Measurements from ENCODE around the gene HOXB2. TPM values are rescaled to one million over a fixed set of nuclear protein-coding genes. Genes with fewer than 3 reads are reported as not detected.

HOXB2 gene
- total RNA-seq, 1 donor from 2014 or later, result 55.3 TPM

DNA sequence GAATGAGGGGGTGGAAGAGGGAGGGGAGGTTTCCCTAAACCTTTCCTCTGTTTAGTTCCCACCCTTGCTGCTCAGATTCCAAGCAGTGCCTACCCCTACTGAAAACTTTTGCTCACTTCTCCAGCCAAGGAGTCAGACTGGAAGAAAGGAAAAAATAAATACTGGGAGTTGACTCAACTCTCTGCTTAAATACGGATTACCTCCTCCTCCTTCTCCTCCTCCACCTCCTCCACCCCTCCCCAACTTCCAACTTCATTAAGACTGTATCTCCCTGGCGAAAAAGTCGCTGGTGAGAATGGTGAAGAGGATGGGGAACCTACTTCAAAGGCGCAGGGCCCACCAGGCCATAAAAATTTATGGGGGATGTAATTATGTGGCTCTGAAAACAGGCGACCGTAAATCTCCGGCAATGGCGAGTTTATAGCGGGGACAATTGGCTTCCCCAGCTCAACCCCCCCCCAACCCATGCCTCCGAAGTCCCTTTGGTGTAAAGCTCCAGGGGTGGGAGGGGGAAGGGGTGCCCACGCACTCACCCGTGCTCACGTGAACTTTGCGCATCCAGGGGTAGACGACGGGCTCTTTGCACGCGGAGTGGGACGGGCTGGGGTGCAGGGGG, 32.5 kb upstream of the HOXB2 start:
- TF ChIP-seq, protein P1, sequence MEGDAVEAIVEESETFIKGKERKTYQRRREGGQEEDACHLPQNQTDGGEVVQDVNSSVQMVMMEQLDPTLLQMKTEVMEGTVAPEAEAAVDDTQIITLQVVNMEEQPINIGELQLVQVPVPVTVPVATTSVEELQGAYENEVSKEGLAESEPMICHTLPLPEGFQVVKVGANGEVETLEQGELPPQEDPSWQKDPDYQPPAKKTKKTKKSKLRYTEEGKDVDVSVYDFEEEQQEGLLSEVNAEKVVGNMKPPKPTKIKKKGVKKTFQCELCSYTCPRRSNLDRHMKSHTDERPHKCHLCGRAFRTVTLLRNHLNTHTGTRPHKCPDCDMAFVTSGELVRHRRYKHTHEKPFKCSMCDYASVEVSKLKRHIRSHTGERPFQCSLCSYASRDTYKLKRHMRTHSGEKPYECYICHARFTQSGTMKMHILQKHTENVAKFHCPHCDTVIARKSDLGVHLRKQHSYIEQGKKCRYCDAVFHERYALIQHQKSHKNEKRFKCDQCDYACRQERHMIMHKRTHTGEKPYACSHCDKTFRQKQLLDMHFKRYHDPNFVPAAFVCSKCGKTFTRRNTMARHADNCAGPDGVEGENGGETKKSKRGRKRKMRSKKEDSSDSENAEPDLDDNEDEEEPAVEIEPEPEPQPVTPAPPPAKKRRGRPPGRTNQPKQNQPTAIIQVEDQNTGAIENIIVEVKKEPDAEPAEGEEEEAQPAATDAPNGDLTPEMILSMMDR (IDR thresholded peaks at IDR 0.05), result no peak
- peaks cover 4 to 47% of the 10 kb centered on the region in 2 donors for H3K4me1 ChIP-seq
- no peaks in the 10 kb centered on the region for H3K9me3 ChIP-seq
- H3K36me3 ChIP-seq, result no peaks in the 10 kb centered on the region
- H3K27ac ChIP-seq, result peak overlapping the region; percentile 93 to 97
- H3K4me3 ChIP-seq, result peak overlapping the region; percentile 75 to 77
- H3K27me3 ChIP-seq, result no peaks in the 10 kb centered on the region
- intact Hi-C loops (cut with DNase I), result loop anchor here (1.0 kb wide), 1 partner anchor 33 kb away; no protein-coding TSS in a partner anchor
- DNase-seq (ENCODE audit: low spot score in 2 of 2), result no peak

DNA sequence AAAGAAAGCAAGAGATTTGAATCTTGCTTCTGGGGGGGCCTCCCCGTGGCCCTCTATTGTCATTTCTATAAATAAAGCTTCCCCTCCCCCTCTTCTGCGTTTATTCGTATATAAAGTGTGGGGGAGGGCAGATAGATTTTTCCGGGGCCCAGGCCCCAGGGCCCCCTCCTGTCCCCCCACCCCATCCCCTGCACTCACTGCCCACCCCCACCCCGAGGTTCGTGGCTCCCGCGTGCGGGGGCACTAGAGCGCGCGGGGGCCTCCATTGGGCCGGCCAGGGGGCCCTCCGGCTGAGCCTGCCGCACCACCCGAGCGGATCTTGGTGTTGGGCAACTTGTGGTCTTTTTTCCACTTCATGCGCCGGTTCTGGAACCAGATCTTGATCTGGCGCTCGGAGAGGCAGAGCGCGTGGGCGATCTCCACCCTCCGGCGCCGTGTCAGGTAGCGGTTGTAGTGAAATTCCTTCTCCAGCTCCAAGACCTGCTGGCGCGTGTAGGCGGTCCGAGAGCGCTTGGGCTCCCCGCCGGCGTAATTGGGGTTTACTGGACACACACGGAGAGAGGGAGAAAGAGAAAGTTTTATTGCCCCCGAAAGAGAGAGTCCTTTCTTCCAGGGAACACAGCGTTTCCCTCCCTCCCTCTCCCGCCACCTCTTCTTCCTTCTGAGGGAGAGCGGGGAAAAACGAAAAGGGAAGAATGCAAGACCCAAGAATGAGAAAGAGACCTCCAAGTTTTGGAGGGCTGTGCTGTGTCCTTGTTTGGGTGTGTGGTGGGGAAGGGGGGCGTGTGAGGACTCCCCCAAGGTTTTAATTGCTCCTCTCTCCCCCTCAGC, 31.8 kb upstream of the HOXB2 start:
- intact Hi-C loops (cut with DNase I), result loop anchor here (1.0 kb wide), 1 partner anchor 32 kb away; no protein-coding TSS in a partner anchor
- H3K27me3 ChIP-seq, result no peaks in the 10 kb centered on the region
- peak overlapping the region; percentile 75 to 77 for H3K4me3 ChIP-seq
- peak overlapping the region; percentile 93 to 97 for H3K27ac ChIP-seq
- DNase-seq (ENCODE audit: low spot score in 2 of 2), result peak in 1 of 2 donors; percentile 84
- no peaks in the 10 kb centered on the region for H3K9me3 ChIP-seq
- TF ChIP-seq, protein P1 (IDR thresholded peaks at IDR 0.05), result no peak
- peaks cover 4 to 55% of the 10 kb centered on the region in 2 donors for H3K4me1 ChIP-seq
- no peaks in the 10 kb centered on the region for H3K36me3 ChIP-seq

DNA sequence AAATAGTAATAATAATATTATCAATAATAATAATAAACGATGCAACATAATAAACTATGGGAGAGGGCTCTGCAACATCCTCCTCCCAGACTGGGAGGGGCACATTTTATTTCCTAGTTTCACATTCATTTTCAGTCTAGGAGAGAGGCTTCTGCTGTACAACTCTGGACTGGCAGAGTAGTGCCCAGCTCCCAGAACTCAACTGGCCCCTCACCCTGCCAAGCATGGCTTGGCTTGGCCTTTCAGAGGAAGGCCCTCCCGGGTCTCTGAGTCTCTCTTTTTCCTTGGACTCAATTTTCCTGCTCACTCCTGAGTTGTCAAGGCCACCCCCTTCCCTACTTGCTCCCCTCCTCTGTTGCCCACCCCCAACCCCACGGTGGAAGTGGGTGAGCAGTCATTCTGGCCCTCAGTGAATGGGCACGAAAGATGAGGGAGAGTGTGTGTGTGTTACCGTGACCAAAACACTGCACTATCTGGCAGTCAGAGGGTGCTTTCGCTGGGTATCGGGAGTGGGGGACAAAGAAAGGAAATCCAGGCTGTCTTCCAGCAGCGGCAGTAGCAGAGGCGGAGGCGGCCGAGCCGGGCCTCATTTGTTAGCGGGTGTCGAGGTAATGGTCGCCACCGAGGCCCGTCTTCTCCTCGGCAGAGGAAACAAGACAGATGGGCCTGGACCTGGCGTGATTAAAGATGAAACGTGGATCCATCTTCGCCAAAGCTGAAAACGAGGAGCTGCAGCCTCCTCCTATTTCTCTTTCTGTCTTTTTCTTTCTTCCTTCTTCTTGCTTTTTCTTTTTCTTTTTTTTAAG, 31.0 kb upstream of the HOXB2 start:
- TF ChIP-seq, protein P1 (IDR thresholded peaks at IDR 0.05), result no peak
- no peaks in the 10 kb centered on the region for H3K36me3 ChIP-seq
- H3K27me3 ChIP-seq, result no peaks in the 10 kb centered on the region
- DNase-seq (ENCODE audit: low spot score in 2 of 2), result no peak
- peak overlapping the region; percentile 93 to 97 for H3K27ac ChIP-seq
- H3K9me3 ChIP-seq, result no peaks in the 10 kb centered on the region
- H3K4me1 ChIP-seq, result peaks cover 4 to 59% of the 10 kb centered on the region in 2 donors
- peak overlapping the region; percentile 75 to 77 for H3K4me3 ChIP-seq
- intact Hi-C loops (cut with DNase I), result no loop called here

DNA sequence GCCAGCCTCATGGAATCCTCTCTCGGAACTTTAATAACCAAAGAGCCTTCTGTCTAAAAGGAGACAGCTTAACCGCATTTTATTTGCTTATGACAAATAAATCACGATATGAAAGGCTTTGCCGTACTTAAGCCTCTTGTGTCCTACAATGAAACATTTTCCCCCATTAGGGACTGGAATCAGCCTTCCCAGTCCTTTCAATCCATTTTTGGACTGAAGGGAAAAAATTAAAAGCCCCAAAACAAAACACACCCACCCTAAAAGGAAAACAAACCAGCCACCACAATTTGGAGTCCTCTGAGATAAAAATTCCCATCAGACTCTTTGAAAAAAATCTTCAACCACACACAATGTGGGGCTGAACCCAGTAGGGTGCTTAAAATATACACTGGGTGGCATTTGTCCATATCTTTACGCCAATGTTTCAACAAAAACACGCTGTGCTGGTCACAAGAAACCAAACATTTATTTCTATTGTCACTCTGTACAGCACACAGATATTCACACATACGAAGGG, 30.2 kb upstream of the HOXB2 start:
- Histone ChIP-seq H3K4me1 (peaks cover 4 to 65% of the 10 kb centered on the region in 2 donors), H3K27me3 (no peaks in the 10 kb centered on the region), H3K36me3 (no peaks in the 10 kb centered on the region), H3K27ac (peak overlapping the region; percentile 93 to 97), H3K4me3 (peak overlapping the region; percentile 15 to 75), H3K9me3 (no peaks in the 10 kb centered on the region)
- TF ChIP-seq, protein P1 (IDR thresholded peaks at IDR 0.05), result no peak
- intact Hi-C loops (cut with DNase I), result no loop called here
- no peak for DNase-seq (ENCODE audit: low spot score in 2 of 2)

DNA sequence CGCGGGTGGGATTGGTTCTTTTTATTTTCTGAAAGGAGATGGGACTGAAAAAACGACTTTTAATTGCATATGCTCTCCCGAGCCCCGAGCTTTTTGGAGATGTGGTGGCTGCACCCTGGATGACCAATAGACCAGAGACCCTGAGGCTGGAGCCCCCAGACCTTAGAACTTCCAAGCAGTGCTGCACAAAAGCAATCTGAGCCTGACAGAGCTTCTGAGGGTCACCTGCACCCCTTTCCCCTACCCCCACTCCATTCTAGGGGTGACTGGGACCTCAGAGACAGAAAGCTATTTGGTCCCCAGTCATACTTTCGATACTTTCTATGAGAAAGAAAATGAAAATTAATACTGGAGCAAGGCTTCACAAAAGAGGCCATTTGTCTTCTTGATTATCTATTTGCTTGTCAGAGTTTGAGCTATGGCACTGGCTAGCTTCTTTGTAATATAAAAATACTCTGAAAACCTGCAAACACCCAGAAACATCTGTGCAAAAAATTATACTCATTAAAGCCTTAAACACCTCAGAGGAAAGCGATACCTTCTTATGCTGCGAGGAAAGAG, 29.7 kb upstream of the HOXB2 start:
- peaks cover 7 to 71% of the 10 kb centered on the region in 2 donors for H3K4me1 ChIP-seq
- DNase-seq (ENCODE audit: low spot score in 2 of 2), result no peak
- H3K9me3 ChIP-seq, result no peaks in the 10 kb centered on the region
- peak overlapping the region; percentile 93 to 97 for H3K27ac ChIP-seq
- no peaks in the 10 kb centered on the region for H3K27me3 ChIP-seq
- no peaks in the 10 kb centered on the region for H3K36me3 ChIP-seq
- intact Hi-C loops (cut with DNase I), result no loop called here
- TF ChIP-seq, protein P1 (IDR thresholded peaks at IDR 0.05), result no peak
- H3K4me3 ChIP-seq, result peak overlapping the region; percentile 27 to 75
